Esophagus squamous epithelium (tissue), 4 donors: ENCODE results near the gene STAT6.

Source experiments
- CTCF ChIP-seq, 6 experiments: fragments of 450-650 bp in 4 of 6; fragments of 200-600 bp in 2 of 6; sonication (generic) in 2 of 6; IDR thresholded peaks; one replicate each; pipeline ENCODE4 v1.5.1; 2016 to 2019; ENCODE audit warnings: antibody characterized with exemption in 6 of 6, mild to moderate bottlenecking in 4 of 6, moderate library complexity in 4 of 6
- POLR2A ChIP-seq, 4 donors: fragments of 450-650 bp; IDR thresholded peaks; one replicate each; pipeline ENCODE4 v1.6.1; 2017; ENCODE audit warnings: antibody characterized with exemption in 4 of 4, mild to moderate bottlenecking in 4 of 4, moderate library complexity in 3 of 4

- TF ChIP-seq POLR2A (IDR thresholded peaks at IDR 0.05), result no peak
- TF ChIP-seq CTCF (IDR thresholded peaks at IDR 0.05), result no peak
Measured at GRCh38 chr12:57141249-57141648, 30.1 kb upstream of the STAT6 start.
